GM23338 (cell line): Measurements from ENCODE around the gene PDE5A. TPM values are rescaled to one million over a fixed set of nuclear protein-coding genes. Genes with fewer than 3 reads are reported as not detected.

Experiments used
- EZH2phosphoT487 ChIP-seq: fragments of 200-600 bp; sonication (generic); IDR thresholded peaks from one replicate; pipeline ENCODE4 v1.8.1; 2018; ENCODE audit warnings: antibody characterized with exemption; ENCODE audit not compliant: unreplicated experiment
- POLR2AphosphoS5 ChIP-seq: IDR thresholded peaks from 2 replicates; pipeline ENCODE4 v1.6.1; 2016; ENCODE audit warnings: antibody characterized with exemption, low read depth
- polyA plus RNA-seq: library from polyadenylated mRNA; unstranded; fragments of >200 nt; fragmentation: Nextera tagmentation; extraction: Ambion mirVana; gene quantifications from 2 replicates; pipeline ENCODE4 v1.2.1, GENCODE V29; 2016
- total RNA-seq: library from RNA; depleted of rRNA; stranded (reverse); fragments of >200 nt; shearing (Covaris generic); gene quantifications from 2 replicates; pipeline ENCODE4 v1.2.3, GENCODE V29; 2014
- TF ChIP-seq, protein P1 (sequence below): fragments of 250-450 bp; sonication (Bioruptor Pico); IDR thresholded peaks from 2 replicates; pipeline ENCODE4 v1.5.0; 2020; ENCODE audit warnings: mild to moderate bottlenecking, moderate library complexity
- TF ChIP-seq, protein P2 (sequence below): IDR thresholded peaks from one replicate; pipeline ENCODE4 v1.6.1; 2018; ENCODE audit warnings: antibody characterized with exemption; ENCODE audit not compliant: unreplicated experiment
- TF ChIP-seq, protein P3 (sequence below): IDR thresholded peaks from 2 replicates; pipeline ENCODE4 v1.6.1; 2016; ENCODE audit warnings: antibody characterized with exemption

Gene PDE5A
- total and polyA plus RNA-seq, 2 experiments from 2014 or later: 15.0 to 22.6 TPM

DNA sequence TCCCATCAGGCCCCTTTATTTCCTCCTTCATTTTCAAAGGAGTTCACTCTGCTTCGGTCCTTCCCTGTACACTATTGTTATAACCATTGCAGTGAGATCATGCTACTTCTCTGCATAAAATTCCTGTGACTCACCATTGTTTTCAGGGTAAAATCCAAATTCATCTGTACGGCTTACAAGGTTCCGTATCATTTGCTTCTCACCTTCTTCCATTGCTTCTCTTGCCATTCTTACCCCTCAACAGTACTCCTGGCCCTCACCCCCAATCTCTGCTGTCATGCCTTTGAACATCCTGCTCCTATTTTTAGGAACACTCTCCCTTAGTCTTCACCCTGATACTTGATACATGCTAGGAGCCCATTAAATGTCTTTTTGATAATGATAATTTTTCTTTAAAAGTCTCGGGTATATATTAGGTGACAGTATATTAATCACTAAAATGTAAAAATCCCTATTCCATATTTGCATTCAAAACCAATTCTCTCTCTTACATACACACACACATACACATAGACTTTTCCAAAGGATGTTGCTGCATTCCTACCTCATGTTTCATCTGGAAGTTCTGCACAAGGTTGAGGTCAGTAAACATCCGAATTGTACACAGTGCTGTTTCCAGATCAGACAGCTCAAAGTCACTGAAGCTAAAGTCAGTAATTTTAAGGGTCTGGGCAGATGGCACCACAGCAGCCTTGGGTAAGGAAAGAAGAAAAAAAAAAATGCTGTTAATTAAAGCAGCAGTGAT is 103.4 kb downstream of the PDE5A start (continued):
- TF ChIP-seq, protein P1, sequence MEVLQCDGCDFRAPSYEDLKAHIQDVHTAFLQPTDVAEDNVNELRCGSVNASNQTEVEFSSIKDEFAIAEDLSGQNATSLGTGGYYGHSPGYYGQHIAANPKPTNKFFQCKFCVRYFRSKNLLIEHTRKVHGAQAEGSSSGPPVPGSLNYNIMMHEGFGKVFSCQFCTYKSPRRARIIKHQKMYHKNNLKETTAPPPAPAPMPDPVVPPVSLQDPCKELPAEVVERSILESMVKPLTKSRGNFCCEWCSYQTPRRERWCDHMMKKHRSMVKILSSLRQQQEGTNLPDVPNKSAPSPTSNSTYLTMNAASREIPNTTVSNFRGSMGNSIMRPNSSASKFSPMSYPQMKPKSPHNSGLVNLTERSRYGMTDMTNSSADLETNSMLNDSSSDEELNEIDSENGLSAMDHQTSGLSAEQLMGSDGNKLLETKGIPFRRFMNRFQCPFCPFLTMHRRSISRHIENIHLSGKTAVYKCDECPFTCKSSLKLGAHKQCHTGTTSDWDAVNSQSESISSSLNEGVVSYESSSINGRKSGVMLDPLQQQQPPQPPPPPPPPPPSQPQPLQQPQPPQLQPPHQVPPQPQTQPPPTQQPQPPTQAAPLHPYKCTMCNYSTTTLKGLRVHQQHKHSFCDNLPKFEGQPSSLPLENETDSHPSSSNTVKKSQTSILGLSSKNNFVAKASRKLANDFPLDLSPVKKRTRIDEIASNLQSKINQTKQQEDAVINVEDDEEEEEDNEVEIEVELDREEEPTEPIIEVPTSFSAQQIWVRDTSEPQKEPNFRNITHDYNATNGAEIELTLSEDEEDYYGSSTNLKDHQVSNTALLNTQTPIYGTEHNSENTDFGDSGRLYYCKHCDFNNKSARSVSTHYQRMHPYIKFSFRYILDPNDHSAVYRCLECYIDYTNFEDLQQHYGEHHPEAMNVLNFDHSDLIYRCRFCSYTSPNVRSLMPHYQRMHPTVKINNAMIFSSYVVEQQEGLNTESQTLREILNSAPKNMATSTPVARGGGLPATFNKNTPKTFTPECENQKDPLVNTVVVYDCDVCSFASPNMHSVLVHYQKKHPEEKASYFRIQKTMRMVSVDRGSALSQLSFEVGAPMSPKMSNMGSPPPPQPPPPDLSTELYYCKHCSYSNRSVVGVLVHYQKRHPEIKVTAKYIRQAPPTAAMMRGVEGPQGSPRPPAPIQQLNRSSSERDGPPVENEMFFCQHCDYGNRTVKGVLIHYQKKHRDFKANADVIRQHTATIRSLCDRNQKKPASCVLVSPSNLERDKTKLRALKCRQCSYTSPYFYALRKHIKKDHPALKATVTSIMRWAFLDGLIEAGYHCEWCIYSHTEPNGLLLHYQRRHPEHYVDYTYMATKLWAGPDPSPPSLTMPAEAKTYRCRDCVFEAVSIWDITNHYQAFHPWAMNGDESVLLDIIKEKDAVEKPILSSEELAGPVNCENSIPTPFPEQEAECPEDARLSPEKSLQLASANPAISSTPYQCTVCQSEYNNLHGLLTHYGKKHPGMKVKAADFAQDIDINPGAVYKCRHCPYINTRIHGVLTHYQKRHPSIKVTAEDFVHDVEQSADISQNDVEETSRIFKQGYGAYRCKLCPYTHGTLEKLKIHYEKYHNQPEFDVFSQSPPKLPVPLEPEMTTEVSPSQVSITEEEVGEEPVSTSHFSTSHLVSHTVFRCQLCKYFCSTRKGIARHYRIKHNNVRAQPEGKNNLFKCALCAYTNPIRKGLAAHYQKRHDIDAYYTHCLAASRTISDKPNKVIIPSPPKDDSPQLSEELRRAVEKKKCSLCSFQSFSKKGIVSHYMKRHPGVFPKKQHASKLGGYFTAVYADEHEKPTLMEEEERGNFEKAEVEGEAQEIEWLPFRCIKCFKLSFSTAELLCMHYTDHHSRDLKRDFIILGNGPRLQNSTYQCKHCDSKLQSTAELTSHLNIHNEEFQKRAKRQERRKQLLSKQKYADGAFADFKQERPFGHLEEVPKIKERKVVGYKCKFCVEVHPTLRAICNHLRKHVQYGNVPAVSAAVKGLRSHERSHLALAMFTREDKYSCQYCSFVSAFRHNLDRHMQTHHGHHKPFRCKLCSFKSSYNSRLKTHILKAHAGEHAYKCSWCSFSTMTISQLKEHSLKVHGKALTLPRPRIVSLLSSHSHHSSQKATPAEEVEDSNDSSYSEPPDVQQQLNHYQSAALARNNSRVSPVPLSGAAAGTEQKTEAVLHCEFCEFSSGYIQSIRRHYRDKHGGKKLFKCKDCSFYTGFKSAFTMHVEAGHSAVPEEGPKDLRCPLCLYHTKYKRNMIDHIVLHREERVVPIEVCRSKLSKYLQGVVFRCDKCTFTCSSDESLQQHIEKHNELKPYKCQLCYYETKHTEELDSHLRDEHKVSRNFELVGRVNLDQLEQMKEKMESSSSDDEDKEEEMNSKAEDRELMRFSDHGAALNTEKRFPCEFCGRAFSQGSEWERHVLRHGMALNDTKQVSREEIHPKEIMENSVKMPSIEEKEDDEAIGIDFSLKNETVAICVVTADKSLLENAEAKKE (CRISPR knock-in tag): no peak
- TF ChIP-seq, protein P2, sequence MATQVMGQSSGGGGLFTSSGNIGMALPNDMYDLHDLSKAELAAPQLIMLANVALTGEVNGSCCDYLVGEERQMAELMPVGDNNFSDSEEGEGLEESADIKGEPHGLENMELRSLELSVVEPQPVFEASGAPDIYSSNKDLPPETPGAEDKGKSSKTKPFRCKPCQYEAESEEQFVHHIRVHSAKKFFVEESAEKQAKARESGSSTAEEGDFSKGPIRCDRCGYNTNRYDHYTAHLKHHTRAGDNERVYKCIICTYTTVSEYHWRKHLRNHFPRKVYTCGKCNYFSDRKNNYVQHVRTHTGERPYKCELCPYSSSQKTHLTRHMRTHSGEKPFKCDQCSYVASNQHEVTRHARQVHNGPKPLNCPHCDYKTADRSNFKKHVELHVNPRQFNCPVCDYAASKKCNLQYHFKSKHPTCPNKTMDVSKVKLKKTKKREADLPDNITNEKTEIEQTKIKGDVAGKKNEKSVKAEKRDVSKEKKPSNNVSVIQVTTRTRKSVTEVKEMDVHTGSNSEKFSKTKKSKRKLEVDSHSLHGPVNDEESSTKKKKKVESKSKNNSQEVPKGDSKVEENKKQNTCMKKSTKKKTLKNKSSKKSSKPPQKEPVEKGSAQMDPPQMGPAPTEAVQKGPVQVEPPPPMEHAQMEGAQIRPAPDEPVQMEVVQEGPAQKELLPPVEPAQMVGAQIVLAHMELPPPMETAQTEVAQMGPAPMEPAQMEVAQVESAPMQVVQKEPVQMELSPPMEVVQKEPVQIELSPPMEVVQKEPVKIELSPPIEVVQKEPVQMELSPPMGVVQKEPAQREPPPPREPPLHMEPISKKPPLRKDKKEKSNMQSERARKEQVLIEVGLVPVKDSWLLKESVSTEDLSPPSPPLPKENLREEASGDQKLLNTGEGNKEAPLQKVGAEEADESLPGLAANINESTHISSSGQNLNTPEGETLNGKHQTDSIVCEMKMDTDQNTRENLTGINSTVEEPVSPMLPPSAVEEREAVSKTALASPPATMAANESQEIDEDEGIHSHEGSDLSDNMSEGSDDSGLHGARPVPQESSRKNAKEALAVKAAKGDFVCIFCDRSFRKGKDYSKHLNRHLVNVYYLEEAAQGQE: no peak
- TF ChIP-seq, protein P3, sequence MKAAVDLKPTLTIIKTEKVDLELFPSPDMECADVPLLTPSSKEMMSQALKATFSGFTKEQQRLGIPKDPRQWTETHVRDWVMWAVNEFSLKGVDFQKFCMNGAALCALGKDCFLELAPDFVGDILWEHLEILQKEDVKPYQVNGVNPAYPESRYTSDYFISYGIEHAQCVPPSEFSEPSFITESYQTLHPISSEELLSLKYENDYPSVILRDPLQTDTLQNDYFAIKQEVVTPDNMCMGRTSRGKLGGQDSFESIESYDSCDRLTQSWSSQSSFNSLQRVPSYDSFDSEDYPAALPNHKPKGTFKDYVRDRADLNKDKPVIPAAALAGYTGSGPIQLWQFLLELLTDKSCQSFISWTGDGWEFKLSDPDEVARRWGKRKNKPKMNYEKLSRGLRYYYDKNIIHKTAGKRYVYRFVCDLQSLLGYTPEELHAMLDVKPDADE: no peak
- TF ChIP-seq POLR2AphosphoS5: no peak
- TF ChIP-seq EZH2phosphoT487: no peak
